Mucosa of rectum (tissue), 2 donors: ENCODE measurements around the gene TTC6.

ENCODE experiments used
- H3K27ac ChIP-seq, 2 donors: one replicate each; pipeline ENCODE4 v1.7.0; 2013; ENCODE audit warnings: inconsistent platforms in 2 of 2, low read depth in 2 of 2, low read length in 2 of 2
- H3K27me3 ChIP-seq, 2 donors: one replicate each; pipeline ENCODE4 v1.7.0; 2013; ENCODE audit warnings: low read length in 2 of 2; ENCODE audit not compliant: control insufficient read depth in 2 of 2, insufficient read depth in 2 of 2
- H3K36me3 ChIP-seq, 2 donors: one replicate each; pipeline ENCODE4 v1.7.0; 2013; ENCODE audit warnings: low read length in 2 of 2; ENCODE audit not compliant: control insufficient read depth in 2 of 2, insufficient read depth in 2 of 2
- H3K4me1 ChIP-seq, 2 donors: one replicate each; pipeline ENCODE4 v1.7.0; 2013; ENCODE audit warnings: low read length in 2 of 2, mild to moderate bottlenecking in 1 of 2; ENCODE audit not compliant: control insufficient read depth in 2 of 2, insufficient read depth in 2 of 2
- H3K4me3 ChIP-seq, 2 donors: one replicate each; pipeline ENCODE4 v1.7.0; 2013; ENCODE audit warnings: low read length in 2 of 2
- H3K9ac ChIP-seq, 2 donors: one replicate each; pipeline ENCODE4 v1.7.0; 2013; ENCODE audit warnings: low read length in 2 of 2, low read depth in 1 of 2, mild to moderate bottlenecking in 1 of 2
- H3K9me3 ChIP-seq, 2 donors: one replicate each; pipeline ENCODE4 v1.7.0; 2013; ENCODE audit warnings: low read length in 2 of 2; ENCODE audit not compliant: control insufficient read depth in 2 of 2
- donor health status: healthy.
- donor health status: Normal muscosa, but diverticular disease.

TTC6 gene

DNA sequence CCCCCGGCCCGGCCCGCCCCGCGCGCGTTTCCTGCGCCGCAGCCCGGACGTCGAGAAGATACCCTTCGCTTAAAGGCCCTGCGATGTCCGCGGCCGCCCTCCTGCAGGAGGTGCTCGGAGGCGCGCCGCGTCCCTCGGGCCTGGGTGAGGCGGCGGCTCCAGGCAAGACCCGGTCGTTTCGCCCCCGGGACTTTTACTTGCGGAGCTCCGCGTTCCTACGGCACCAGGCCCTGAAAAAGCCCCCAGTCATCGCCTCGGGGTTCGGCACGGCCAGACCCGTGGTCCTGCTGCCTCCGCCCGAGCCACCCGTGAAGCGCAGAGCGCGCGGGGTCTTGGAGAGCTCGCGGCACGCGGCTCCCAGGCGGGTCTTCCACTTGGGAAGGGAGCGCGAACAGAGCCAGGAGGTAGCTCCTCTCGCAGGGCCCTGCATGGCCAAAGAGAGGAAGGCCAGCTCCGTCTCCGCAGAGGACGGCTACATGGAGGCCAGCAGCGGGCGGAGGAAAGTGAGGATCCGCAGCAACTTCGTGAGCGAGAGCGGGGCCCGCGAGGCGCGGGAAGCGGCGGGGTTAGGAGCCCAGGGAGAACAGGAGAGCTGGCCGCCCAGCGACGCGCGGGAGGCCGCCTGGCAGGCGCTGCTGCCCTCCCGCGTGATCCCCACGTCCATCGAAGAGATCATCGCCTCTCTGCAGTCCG, 26.9 kb downstream of the TTC6 start:
- Histone ChIP-seq H3K4me3 (no peak overlapping the region), H3K4me1 (peaks cover 0 to 2% of the 10 kb centered on the region in 2 donors), H3K27ac (no peak overlapping the region), H3K9ac (no peak overlapping the region), H3K27me3 (peaks cover 0 to 2% of the 10 kb centered on the region in 2 donors), H3K36me3 (no peaks in the 10 kb centered on the region), H3K9me3 (no peaks in the 10 kb centered on the region)

- H3K36me3 ChIP-seq, result no peaks in the 10 kb centered on the region
- H3K4me1 ChIP-seq, result peaks cover 0 to 2% of the 10 kb centered on the region in 2 donors
- H3K27me3 ChIP-seq, result peaks cover 0 to 2% of the 10 kb centered on the region in 2 donors
- H3K4me3 ChIP-seq, result no peak overlapping the region
- no peaks in the 10 kb centered on the region for H3K9me3 ChIP-seq
- no peak overlapping the region for H3K27ac ChIP-seq
- H3K9ac ChIP-seq, result no peak overlapping the region
Observed at GRCh38 chr14:37623426-37623951, 28.1 kb downstream of the TTC6 start.

DNA sequence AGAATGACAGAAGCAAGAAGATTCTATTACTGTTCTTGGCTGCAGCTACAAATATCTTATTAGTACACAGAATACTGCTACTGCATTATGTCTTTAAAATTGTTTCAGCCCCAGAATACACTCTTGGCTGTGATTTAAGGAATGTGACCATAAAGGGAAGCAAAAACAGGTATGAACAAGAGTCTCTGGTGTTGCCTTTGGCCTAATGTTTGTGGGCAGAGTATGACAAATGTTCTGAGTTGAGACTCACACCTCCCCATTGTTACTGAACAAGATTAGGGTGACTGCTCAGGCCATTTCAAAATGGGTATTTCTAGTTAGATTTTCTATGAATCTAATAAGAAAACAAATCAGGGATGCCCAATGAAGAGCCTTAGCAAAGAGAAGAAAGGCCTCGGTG, 28.5 kb downstream of the TTC6 start:
- H3K4me1 ChIP-seq, result no peaks in the 10 kb centered on the region
- peaks cover 0 to 2% of the 10 kb centered on the region in 2 donors for H3K27me3 ChIP-seq
- no peaks in the 10 kb centered on the region for H3K36me3 ChIP-seq
- H3K27ac ChIP-seq, result no peak overlapping the region
- no peak overlapping the region for H3K4me3 ChIP-seq
- H3K9ac ChIP-seq, result no peak overlapping the region
- no peaks in the 10 kb centered on the region for H3K9me3 ChIP-seq

DNA sequence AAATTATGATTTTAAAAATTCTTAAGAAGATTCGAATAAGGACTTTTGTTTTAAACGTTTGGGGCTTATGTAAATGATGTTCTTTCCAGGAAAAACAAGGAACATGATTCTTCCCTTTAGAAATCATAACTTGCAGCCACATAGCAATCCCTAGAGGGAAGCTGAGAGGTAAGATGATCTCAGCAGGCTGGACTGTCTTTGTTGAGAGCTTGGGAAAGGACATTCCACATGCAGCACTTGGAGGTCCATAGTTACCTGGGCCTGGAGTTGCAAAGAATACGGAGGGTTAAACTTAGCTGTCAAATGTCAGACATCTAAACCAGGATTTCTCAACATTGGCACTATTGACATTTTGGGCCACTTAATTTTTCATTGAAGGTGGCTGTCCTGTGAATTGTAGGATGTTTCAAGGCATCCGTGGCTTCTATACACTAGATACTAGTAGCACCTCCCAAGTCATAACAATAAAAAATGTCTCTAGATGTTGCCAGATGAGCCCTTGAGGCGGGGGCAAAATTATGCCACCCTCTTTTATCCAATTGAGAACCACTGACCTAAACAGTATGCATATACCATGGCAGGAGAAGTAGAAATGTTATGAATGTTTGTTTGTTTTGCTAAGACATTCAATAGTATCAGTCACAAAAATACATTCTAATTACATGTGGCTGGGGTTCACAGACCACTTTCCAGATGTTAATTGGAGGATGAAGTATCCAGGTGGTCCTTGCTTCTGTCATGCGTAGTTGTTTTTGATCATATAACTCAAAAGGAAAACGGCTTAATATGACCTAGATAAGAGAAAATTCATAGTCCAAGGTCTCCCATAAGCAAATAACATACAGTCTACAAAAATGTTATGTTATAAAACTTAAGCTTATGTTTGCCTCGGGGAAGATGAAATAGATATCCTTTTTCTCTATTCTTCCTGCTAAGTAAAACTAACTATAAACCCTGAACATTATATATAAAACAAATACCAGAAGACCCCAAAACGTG, 30.5 kb downstream of the TTC6 start:
- peaks cover 0 to 2% of the 10 kb centered on the region in 2 donors for H3K27me3 ChIP-seq

GRCh38 chr14:37637341-37637740, 41.9 kb downstream of the TTC6 start:
- H3K9ac ChIP-seq, result no peak overlapping the region
- no peaks in the 10 kb centered on the region for H3K4me1 ChIP-seq
- no peak overlapping the region for H3K27ac ChIP-seq
- H3K36me3 ChIP-seq, result no peaks in the 10 kb centered on the region
- H3K9me3 ChIP-seq, result no peaks in the 10 kb centered on the region
- no peak overlapping the region for H3K4me3 ChIP-seq
- H3K27me3 ChIP-seq, result no peaks in the 10 kb centered on the region

More for the DNA sequence above, 30.5 kb downstream of the TTC6 start:
- Histone ChIP-seq H3K9me3 (no peaks in the 10 kb centered on the region), H3K9ac (no peak overlapping the region), H3K27ac (no peak overlapping the region), H3K36me3 (no peaks in the 10 kb centered on the region), H3K4me1 (no peaks in the 10 kb centered on the region), H3K4me3 (no peak overlapping the region)

- Histone ChIP-seq H3K9me3 (no peaks in the 10 kb centered on the region), H3K36me3 (no peaks in the 10 kb centered on the region), H3K9ac (no peak overlapping the region), H3K4me3 (no peak overlapping the region), H3K27ac (no peak overlapping the region), H3K4me1 (no peaks in the 10 kb centered on the region), H3K27me3 (no peaks in the 10 kb centered on the region)
Observed at GRCh38 chr14:37638599-37638998, 43.2 kb downstream of the TTC6 start.

- Histone ChIP-seq H3K27me3 (no peaks in the 10 kb centered on the region), H3K9me3 (no peaks in the 10 kb centered on the region), H3K9ac (no peak overlapping the region), H3K4me1 (no peaks in the 10 kb centered on the region), H3K27ac (no peak overlapping the region), H3K4me3 (no peak overlapping the region), H3K36me3 (no peaks in the 10 kb centered on the region)
Observed at GRCh38 chr14:37641117-37641516, 45.7 kb downstream of the TTC6 start.

DNA sequence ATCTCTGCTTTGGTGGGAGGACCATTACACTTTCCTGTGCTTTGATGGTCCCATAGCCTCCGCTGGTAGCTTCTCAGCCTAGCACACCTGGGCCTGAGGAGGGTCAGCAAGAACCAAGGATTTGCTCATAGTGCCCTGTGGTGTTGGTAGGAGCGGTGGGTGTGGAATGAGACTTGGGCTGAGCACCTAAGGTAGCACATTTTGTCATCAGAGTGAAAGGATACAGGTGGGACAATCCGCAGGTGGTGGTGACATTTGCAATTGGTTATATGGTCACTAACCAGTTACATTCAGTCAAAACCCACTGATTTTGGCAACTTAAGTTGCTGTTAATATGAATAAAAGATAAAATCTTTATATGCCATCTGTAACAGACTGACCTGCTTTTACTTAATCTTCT, 46.7 kb downstream of the TTC6 start:
- Histone ChIP-seq H3K4me3 (no peak overlapping the region), H3K27ac (no peak overlapping the region), H3K36me3 (no peaks in the 10 kb centered on the region), H3K4me1 (no peaks in the 10 kb centered on the region), H3K9ac (no peak overlapping the region), H3K27me3 (no peaks in the 10 kb centered on the region), H3K9me3 (no peaks in the 10 kb centered on the region)

DNA sequence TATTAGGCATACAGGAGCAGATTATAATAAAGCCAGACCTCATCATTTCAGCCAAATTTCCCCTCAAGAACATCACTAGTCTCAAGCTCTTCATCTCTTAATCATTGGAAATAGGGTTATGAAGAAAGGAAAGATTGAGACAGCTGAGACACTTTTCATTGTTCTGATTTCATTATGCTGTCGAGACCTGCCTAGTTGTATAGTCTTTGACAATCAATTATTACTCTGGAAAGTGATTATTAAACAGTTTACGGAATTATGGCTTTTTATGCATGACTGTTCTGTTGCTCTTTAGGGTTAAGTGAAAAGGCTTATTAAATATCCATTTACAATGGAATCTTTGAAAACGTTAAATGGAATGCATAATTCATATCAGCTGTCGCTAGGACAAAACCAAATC, 48.3 kb downstream of the TTC6 start:
- Histone ChIP-seq H3K9me3 (no peaks in the 10 kb centered on the region), H3K27me3 (no peaks in the 10 kb centered on the region), H3K9ac (no peak overlapping the region), H3K4me3 (no peak overlapping the region), H3K27ac (no peak overlapping the region), H3K36me3 (no peaks in the 10 kb centered on the region), H3K4me1 (no peaks in the 10 kb centered on the region)
